HL-60 (cell line): ENCODE results near the gene ADAMTS7.

Experiments used
- CTCF ChIP-seq: IDR thresholded peaks from one replicate; pipeline ENCODE4 v1.5.1; 2011; ENCODE audit warnings: low read length, control low read depth, inconsistent platforms; ENCODE audit not compliant: insufficient read depth
- GABPA ChIP-seq: IDR thresholded peaks from 2 replicates; pipeline ENCODE4 v1.6.1; 2012; ENCODE audit warnings: low read depth
- POLR2AphosphoS5 ChIP-seq: IDR thresholded peaks from 2 replicates; pipeline ENCODE4 v1.6.1; 2012; ENCODE audit warnings: low read depth
- REST ChIP-seq: IDR thresholded peaks from 2 replicates; pipeline ENCODE4 v1.6.1; 2012; ENCODE audit warnings: low read depth; ENCODE audit not compliant: insufficient replicate concordance
- SPI1 ChIP-seq: IDR thresholded peaks from 2 replicates; pipeline ENCODE4 v1.6.1; 2012; ENCODE audit warnings: low read depth, mild to moderate bottlenecking, borderline replicate concordance

- no peak for TF ChIP-seq CTCF
- TF ChIP-seq POLR2AphosphoS5: no peak
- TF ChIP-seq GABPA: no peak
- no peak for TF ChIP-seq SPI1
- TF ChIP-seq REST: no peak
These were observed 1.3 kb downstream of the ADAMTS7 start for GRCh38 chr15:78810003-78810361.
